Measurements from ENCODE around the gene SEMA4B.

- TF ChIP-seq XRCC5 (IDR thresholded peaks at IDR 0.05; ENCODE audit: low read depth, low read length) (no peak), CTCF (IDR thresholded peaks at IDR 0.05 in 2 of 3, conservative IDR thresholded peaks at IDR 0.05 in 1 of 3; ENCODE audit: insufficient read depth in 2 of 3, low read depth in 1 of 3, low read length in 3 of 3) (no peak), GATA2 (CRISPR knock-in tag; IDR thresholded peaks at IDR 0.05) (no peak), RNF2 (IDR thresholded peaks at IDR 0.05) (no peak), ZNF24 (IDR thresholded peaks at IDR 0.05) (no peak), ATF2 (CRISPR knock-in tag; IDR thresholded peaks at IDR 0.05) (no peak), FOXP1 (CRISPR knock-in tag; IDR thresholded peaks at IDR 0.05) (no peak), SRF (CRISPR knock-in tag; IDR thresholded peaks at IDR 0.05) (no peak), CHD4 (IDR thresholded peaks at IDR 0.05; ENCODE audit: insufficient read depth, insufficient replicate concordance, low read depth, low read length, poor library complexity, severe bottlenecking) (no peak), SP2 (IDR thresholded peaks at IDR 0.05; ENCODE audit: extremely low read depth, low read depth, low read length, poor library complexity, severe bottlenecking) (no peak), CHCHD3 (CRISPR knock-in tag; IDR thresholded peaks at IDR 0.05) (no peak), MXI1 (IDR thresholded peaks at IDR 0.05; ENCODE audit: low read depth, low read length) (no peak), ZNF318 (IDR thresholded peaks at IDR 0.05; ENCODE audit: borderline replicate concordance in 1 of 2, low read depth in 1 of 2) (no peak)
These were observed 46.9 kb upstream of the SEMA4B start for GRCh38 chr15:90154246-90154645.
